Activated T-helper 1 cell treated with anti-CD3 and anti-CD28 coated beads, Interleukin-2, amount 50 U/mL, for 16 hours (primary cell): Measurements from ENCODE around the gene ARX.

Source experiments
- DNase-seq, 2 donors: peaks; one replicate each; pipeline ENCODE4 v3.0.0-alpha.2; 2020; ENCODE audit warnings: low read depth in 1 of 2, low spot score in 1 of 2

ARX gene

GRCh38 chrX:25001808-25002660 is 13.7 kb downstream of the ARX start:
- DNase-seq, result no peak

- DNase-seq, result no peak
Observed at GRCh38 chrX:24999511-24999910, 16.3 kb downstream of the ARX start.

GRCh38 chrX:24996096-24996709 is 19.6 kb downstream of the ARX start:
- no peak for DNase-seq

- DNase-seq, result no peak
Observed at GRCh38 chrX:24993879-24994278, 21.9 kb downstream of the ARX start.

- no peak for DNase-seq
Observed at GRCh38 chrX:24990535-24990934, 25.2 kb downstream of the ARX start.

- DNase-seq, result no peak
Observed at GRCh38 chrX:24988314-24988713, 27.5 kb downstream of the ARX start.

GRCh38 chrX:24987731-24988130 is 28.0 kb downstream of the ARX start:
- DNase-seq, result no peak

GRCh38 chrX:24985120-24985519 is 30.6 kb downstream of the ARX start:
- no peak for DNase-seq

GRCh38 chrX:24983931-24984330 is 31.8 kb downstream of the ARX start:
- DNase-seq, result no peak

GRCh38 chrX:24982306-24982965 is 33.3 kb downstream of the ARX start:
- no peak for DNase-seq

GRCh38 chrX:24981030-24981429 is 34.7 kb downstream of the ARX start:
- DNase-seq, result no peak

- DNase-seq, result no peak
Observed at GRCh38 chrX:24979081-24979480, 36.7 kb downstream of the ARX start.

- DNase-seq, result no peak
Observed at GRCh38 chrX:24969812-24970211, 46.0 kb downstream of the ARX start.

GRCh38 chrX:24965372-24965771 is 50.4 kb downstream of the ARX start:
- DNase-seq, result no peak

GRCh38 chrX:24963823-24964222 is 51.9 kb downstream of the ARX start:
- no peak for DNase-seq

GRCh38 chrX:24961809-24962208 is 54.0 kb downstream of the ARX start:
- DNase-seq, result no peak

GRCh38 chrX:24956828-24957227 is 58.9 kb downstream of the ARX start:
- no peak for DNase-seq

GRCh38 chrX:24955372-24955930 is 60.3 kb downstream of the ARX start:
- no peak for DNase-seq

GRCh38 chrX:24954732-24955131 is 61.0 kb downstream of the ARX start:
- DNase-seq, result no peak
